ENCODE results near the gene TSPAN4. TPM values are rescaled to one million over a fixed set of nuclear protein-coding genes. Genes with fewer than 3 reads are reported as not detected.

The TSPAN4 gene
- total RNA-seq, 1 donor from 2014 or later: 42.3 TPM

GRCh38 chr11:855796-856195 is 13.1 kb downstream of the TSPAN4 start:
- Histone ChIP-seq H3K27ac (ENCODE audit: low read depth, low read length) (no peak overlapping the region), H3K36me3 (ENCODE audit: control insufficient read depth in 3 of 3, insufficient read depth in 3 of 3, low read length in 3 of 3) (no peaks in the 10 kb centered on the region), H3K4me1 (ENCODE audit: control insufficient read depth in 3 of 3, insufficient read depth in 3 of 3, low read length in 3 of 3) (peaks cover 13 to 18% (median 14%) of the 10 kb centered on the region in 3 donors), H3K4me3 (ENCODE audit: low read length in 3 of 3) (no peak overlapping the region), H3K9me3 (ENCODE audit: control insufficient read depth in 3 of 3, low read length in 3 of 3) (no peaks in the 10 kb centered on the region), H3K27me3 (ENCODE audit: control insufficient read depth in 3 of 3, insufficient read depth in 3 of 3, low read length in 3 of 3) (peaks cover 0 to 2% (median 0%) of the 10 kb centered on the region in 3 donors), H3K9ac (ENCODE audit: low read depth in 1 of 3, low read length in 3 of 3) (no peak overlapping the region)

DNA sequence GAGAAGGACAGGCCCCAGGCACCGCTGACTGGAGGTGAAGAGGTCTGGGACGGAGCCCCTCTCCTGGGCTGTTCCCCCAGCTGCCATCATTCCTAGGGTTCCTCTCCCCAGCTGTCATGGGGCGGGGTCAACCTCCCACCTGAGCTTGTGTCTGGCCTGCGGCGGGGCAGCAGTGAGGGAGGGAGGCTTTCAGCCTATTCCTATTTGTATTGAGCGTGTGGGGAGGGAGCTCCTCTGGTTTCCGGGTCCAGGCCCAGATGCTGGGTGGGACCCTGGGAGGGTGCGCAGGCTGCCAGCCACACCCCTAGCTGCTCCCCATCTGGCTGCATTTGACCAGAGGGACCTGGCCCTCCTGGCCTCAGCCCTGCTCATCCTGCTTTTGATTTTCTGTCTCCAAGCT is 13.7 kb downstream of the TSPAN4 start:
- peaks cover 8 to 18% (median 12%) of the 10 kb centered on the region in 3 donors for H3K4me1 ChIP-seq (ENCODE audit: control insufficient read depth in 3 of 3, insufficient read depth in 3 of 3, low read length in 3 of 3)
- H3K9ac ChIP-seq (ENCODE audit: low read depth in 1 of 3, low read length in 3 of 3): no peak overlapping the region
- H3K36me3 ChIP-seq (ENCODE audit: control insufficient read depth in 3 of 3, insufficient read depth in 3 of 3, low read length in 3 of 3): no peaks in the 10 kb centered on the region
- H3K4me3 ChIP-seq (ENCODE audit: low read length in 3 of 3): no peak overlapping the region
- H3K27me3 ChIP-seq (ENCODE audit: control insufficient read depth in 3 of 3, insufficient read depth in 3 of 3, low read length in 3 of 3): no peaks in the 10 kb centered on the region
- H3K9me3 ChIP-seq (ENCODE audit: control insufficient read depth in 3 of 3, low read length in 3 of 3): no peaks in the 10 kb centered on the region
- no peak overlapping the region for H3K27ac ChIP-seq (ENCODE audit: low read depth, low read length)

DNA sequence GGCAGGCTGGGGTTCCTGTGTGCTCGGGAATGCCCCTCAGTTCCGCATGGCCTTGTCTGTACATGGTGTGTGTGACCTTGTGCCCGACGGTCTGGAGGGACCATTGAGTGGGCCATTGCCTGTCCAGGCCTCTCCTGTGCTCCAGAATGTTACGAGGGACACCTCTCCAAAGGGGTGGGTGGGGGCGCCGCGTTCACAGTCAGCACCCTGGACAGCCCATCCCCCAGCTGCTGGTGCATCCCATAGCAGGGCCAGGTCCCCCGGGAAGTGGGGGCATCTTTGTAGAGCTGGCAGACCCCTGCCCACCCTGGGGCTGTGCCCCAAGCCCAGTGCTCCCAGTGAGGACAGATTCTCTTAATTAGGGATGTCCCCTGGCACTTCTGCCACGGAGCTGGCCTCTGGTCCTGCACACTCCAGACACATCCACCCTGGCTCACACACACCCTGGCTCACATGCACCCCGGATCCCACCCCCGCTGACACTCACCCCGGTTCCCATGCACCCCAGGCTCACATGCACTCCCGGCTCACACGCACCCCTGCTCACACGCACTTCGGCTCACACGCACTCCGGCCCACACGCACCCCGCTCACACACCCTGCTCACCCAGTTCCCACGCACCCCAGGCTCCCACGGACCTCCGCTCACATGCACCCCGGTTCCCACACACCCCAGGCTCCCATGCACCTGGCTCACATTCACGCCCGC is 15.6 kb downstream of the TSPAN4 start:
- Histone ChIP-seq H3K27me3 (ENCODE audit: control insufficient read depth in 3 of 3, insufficient read depth in 3 of 3, low read length in 3 of 3) (no peaks in the 10 kb centered on the region), H3K9me3 (ENCODE audit: control insufficient read depth in 3 of 3, low read length in 3 of 3) (no peaks in the 10 kb centered on the region), H3K27ac (ENCODE audit: low read depth, low read length) (no peak overlapping the region), H3K4me3 (ENCODE audit: low read length in 3 of 3) (no peak overlapping the region), H3K36me3 (ENCODE audit: control insufficient read depth in 3 of 3, insufficient read depth in 3 of 3, low read length in 3 of 3) (no peaks in the 10 kb centered on the region), H3K9ac (ENCODE audit: low read depth in 1 of 3, low read length in 3 of 3) (no peak overlapping the region), H3K4me1 (ENCODE audit: control insufficient read depth in 3 of 3, insufficient read depth in 3 of 3, low read length in 3 of 3) (peaks cover 12 to 25% (median 17%) of the 10 kb centered on the region in 3 donors)

DNA sequence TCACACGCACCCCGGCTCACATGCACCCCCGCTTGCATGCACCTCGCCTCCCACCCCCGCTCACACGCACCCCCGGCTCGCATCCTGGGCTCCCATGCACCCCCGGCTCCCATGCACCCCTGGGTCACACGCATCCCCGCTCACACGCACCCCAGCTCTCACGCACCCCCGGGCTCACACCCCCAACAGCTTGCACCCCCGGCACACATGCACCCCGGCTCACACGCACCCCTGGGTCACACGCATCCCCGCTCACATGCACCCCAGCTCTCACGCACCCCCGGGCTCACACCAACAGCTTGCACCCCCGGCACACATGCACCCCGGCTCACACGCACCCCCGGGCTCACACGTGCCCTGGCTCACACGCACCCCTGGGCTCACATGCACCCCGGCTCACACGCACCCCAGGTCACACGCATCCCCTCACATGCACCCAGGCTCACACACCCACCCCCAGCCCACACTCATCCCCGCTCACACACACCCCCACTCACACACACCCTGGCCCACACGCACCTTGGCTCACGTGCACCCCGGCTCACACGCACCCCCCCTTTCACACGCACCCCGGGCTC is 16.2 kb downstream of the TSPAN4 start:
- Histone ChIP-seq H3K4me1 (ENCODE audit: control insufficient read depth in 3 of 3, insufficient read depth in 3 of 3, low read length in 3 of 3) (peaks cover 12 to 25% (median 17%) of the 10 kb centered on the region in 3 donors), H3K36me3 (ENCODE audit: control insufficient read depth in 3 of 3, insufficient read depth in 3 of 3, low read length in 3 of 3) (peaks cover 0 to 2% (median 0%) of the 10 kb centered on the region in 3 donors), H3K9me3 (ENCODE audit: control insufficient read depth in 3 of 3, low read length in 3 of 3) (no peaks in the 10 kb centered on the region), H3K27me3 (ENCODE audit: control insufficient read depth in 3 of 3, insufficient read depth in 3 of 3, low read length in 3 of 3) (no peaks in the 10 kb centered on the region), H3K9ac (ENCODE audit: low read depth in 1 of 3, low read length in 3 of 3) (no peak overlapping the region), H3K27ac (ENCODE audit: low read depth, low read length) (no peak overlapping the region), H3K4me3 (ENCODE audit: low read length in 3 of 3) (no peak overlapping the region)

GRCh38 chr11:859394-860131 is 16.9 kb downstream of the TSPAN4 start:
- H3K9me3 ChIP-seq (ENCODE audit: control insufficient read depth in 3 of 3, low read length in 3 of 3): no peaks in the 10 kb centered on the region
- H3K9ac ChIP-seq (ENCODE audit: low read depth in 1 of 3, low read length in 3 of 3): peak overlapping the region in 1 of 3 donors; percentile 45
- H3K27ac ChIP-seq (ENCODE audit: low read depth, low read length): no peak overlapping the region
- H3K36me3 ChIP-seq (ENCODE audit: control insufficient read depth in 3 of 3, insufficient read depth in 3 of 3, low read length in 3 of 3): peaks cover 0 to 3% (median 3%) of the 10 kb centered on the region in 3 donors
- peaks cover 12 to 25% (median 17%) of the 10 kb centered on the region in 3 donors for H3K4me1 ChIP-seq (ENCODE audit: control insufficient read depth in 3 of 3, insufficient read depth in 3 of 3, low read length in 3 of 3)
- no peaks in the 10 kb centered on the region for H3K27me3 ChIP-seq (ENCODE audit: control insufficient read depth in 3 of 3, insufficient read depth in 3 of 3, low read length in 3 of 3)
- H3K4me3 ChIP-seq (ENCODE audit: low read length in 3 of 3): peak overlapping the region in 1 of 3 donors; percentile 50

DNA sequence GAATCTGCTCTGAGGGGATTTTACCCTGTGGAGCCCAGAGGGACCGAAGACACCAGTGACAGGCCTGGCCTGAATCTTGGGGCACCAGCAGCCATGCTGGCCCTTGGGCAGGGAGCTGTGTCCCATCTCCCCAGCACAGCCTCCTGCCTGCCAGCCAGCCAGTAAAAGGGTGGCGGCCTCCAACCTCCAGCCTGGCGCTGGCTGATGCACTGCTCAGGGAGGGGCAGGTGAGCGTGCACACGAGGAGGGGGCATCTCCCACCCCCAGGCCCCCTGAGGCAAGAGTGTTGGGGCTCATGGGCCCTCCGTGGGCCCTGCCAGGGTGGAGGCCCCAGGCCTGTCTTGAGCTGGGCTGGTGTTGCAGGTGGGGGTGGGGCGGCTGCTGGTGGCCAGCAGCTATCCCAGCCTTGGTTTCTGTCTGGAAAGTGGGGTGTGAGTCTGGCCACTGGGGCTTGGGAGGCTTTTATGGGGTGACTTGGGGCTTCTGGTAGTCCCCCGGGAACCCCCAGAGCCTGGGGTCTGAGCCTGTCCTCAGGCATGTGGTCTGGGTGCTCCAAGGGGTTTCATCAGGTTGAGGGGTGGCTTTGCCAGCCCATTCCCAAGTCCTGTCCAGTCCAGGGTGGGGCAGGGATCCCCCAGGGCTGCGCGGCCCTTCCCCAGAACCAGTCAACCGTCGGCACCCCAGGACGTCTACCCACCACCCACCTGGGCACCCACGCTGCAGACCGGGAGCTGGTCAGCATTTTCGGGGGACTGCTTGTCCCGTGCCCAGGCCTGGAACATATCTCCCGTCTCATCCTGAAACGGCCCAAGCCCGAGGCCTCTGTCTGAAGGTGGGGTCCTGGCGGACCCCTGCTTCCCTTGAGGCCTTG is 17.8 kb downstream of the TSPAN4 start:
- no peaks in the 10 kb centered on the region for H3K27me3 ChIP-seq (ENCODE audit: control insufficient read depth in 3 of 3, insufficient read depth in 3 of 3, low read length in 3 of 3)
- no peak overlapping the region for H3K9ac ChIP-seq (ENCODE audit: low read depth in 1 of 3, low read length in 3 of 3)
- H3K4me3 ChIP-seq (ENCODE audit: low read length in 3 of 3): peak overlapping the region in 1 of 3 donors; percentile 50
- H3K4me1 ChIP-seq (ENCODE audit: control insufficient read depth in 3 of 3, insufficient read depth in 3 of 3, low read length in 3 of 3): peaks cover 12 to 25% (median 17%) of the 10 kb centered on the region in 3 donors
- peaks cover under 1 to 7% (median 5%) of the 10 kb centered on the region in 3 donors for H3K36me3 ChIP-seq (ENCODE audit: control insufficient read depth in 3 of 3, insufficient read depth in 3 of 3, low read length in 3 of 3)
- H3K9me3 ChIP-seq (ENCODE audit: control insufficient read depth in 3 of 3, low read length in 3 of 3): no peaks in the 10 kb centered on the region
- H3K27ac ChIP-seq (ENCODE audit: low read depth, low read length): no peak overlapping the region

- Histone ChIP-seq H3K27ac (ENCODE audit: low read depth, low read length) (no peak overlapping the region), H3K4me3 (ENCODE audit: low read length in 3 of 3) (no peak overlapping the region), H3K9ac (ENCODE audit: low read depth in 1 of 3, low read length in 3 of 3) (no peak overlapping the region), H3K36me3 (ENCODE audit: control insufficient read depth in 3 of 3, insufficient read depth in 3 of 3, low read length in 3 of 3) (peaks cover 3 to 11% (median 9%) of the 10 kb centered on the region in 3 donors), H3K27me3 (ENCODE audit: control insufficient read depth in 3 of 3, insufficient read depth in 3 of 3, low read length in 3 of 3) (no peaks in the 10 kb centered on the region), H3K9me3 (ENCODE audit: control insufficient read depth in 3 of 3, low read length in 3 of 3) (no peaks in the 10 kb centered on the region), H3K4me1 (ENCODE audit: control insufficient read depth in 3 of 3, insufficient read depth in 3 of 3, low read length in 3 of 3) (peaks cover 12 to 25% (median 17%) of the 10 kb centered on the region in 3 donors)
Observed at GRCh38 chr11:861105-861479, 18.4 kb downstream of the TSPAN4 start.

DNA sequence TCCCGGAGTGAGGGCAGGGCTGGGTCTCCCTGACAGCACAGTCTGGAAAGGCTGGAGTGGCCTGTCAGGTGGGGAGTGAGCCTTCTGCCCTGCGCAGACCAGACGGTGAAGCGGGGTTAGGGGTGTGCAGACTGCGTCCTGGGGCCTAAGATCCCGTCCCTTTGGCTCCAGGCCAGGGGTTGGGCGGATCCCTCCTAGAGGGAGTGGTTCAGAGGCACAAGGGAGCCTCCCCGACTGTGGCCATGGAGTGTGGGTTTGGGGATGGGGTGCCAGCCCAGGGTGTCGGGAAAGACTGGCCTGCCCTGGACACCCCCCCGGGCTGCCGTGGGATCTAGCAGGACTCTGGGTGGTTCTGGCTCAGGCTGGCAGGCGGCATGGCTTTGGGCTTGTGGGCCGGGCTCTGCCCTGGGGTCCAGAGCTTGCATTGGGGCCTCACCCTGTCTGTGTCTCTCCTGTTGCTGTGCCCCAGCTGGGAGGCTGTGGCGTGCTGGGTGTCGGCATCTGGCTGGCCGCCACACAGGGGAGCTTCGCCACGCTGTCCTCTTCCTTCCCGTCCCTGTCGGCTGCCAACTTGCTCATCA is 19.5 kb downstream of the TSPAN4 start:
- Histone ChIP-seq H3K4me1 (ENCODE audit: control insufficient read depth in 3 of 3, insufficient read depth in 3 of 3, low read length in 3 of 3) (peaks cover 12 to 25% (median 17%) of the 10 kb centered on the region in 3 donors), H3K9ac (ENCODE audit: low read depth in 1 of 3, low read length in 3 of 3) (no peak overlapping the region), H3K27me3 (ENCODE audit: control insufficient read depth in 3 of 3, insufficient read depth in 3 of 3, low read length in 3 of 3) (no peaks in the 10 kb centered on the region), H3K36me3 (ENCODE audit: control insufficient read depth in 3 of 3, insufficient read depth in 3 of 3, low read length in 3 of 3) (peaks cover 3 to 14% (median 13%) of the 10 kb centered on the region in 3 donors), H3K9me3 (ENCODE audit: control insufficient read depth in 3 of 3, low read length in 3 of 3) (no peaks in the 10 kb centered on the region), H3K4me3 (ENCODE audit: low read length in 3 of 3) (no peak overlapping the region), H3K27ac (ENCODE audit: low read depth, low read length) (no peak overlapping the region)

DNA sequence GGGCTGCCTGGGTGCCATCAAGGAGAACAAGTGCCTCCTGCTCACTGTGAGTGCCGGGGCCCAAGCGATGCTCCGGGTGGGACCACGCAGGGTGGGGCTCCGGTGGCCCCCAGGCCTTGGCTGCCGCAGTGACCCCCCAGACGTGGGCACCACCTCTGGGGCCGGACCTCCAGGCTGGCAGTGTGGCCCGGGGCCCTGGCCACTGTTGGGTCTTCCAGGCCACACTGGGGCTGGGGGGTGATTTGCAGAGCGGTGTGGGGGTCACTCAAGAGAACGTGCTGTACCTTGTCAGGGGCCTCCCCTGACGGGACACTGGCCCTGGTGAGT is 20.0 kb downstream of the TSPAN4 start:
- Histone ChIP-seq H3K36me3 (ENCODE audit: control insufficient read depth in 3 of 3, insufficient read depth in 3 of 3, low read length in 3 of 3) (peaks cover 3 to 14% (median 13%) of the 10 kb centered on the region in 3 donors), H3K9ac (ENCODE audit: low read depth in 1 of 3, low read length in 3 of 3) (no peak overlapping the region), H3K27me3 (ENCODE audit: control insufficient read depth in 3 of 3, insufficient read depth in 3 of 3, low read length in 3 of 3) (no peaks in the 10 kb centered on the region), H3K27ac (ENCODE audit: low read depth, low read length) (no peak overlapping the region), H3K4me1 (ENCODE audit: control insufficient read depth in 3 of 3, insufficient read depth in 3 of 3, low read length in 3 of 3) (peaks cover 12 to 25% (median 17%) of the 10 kb centered on the region in 3 donors), H3K4me3 (ENCODE audit: low read length in 3 of 3) (no peak overlapping the region), H3K9me3 (ENCODE audit: control insufficient read depth in 3 of 3, low read length in 3 of 3) (no peaks in the 10 kb centered on the region)

Data from skeletal muscle tissue (tissue), 4 donors.